Peyer's patch (tissue), 4 donors: ENCODE measurements around the gene FAT2.

Experiments
- POLR2A ChIP-seq, 2 donors: fragments of 450-650 bp; IDR thresholded peaks; one replicate each; pipeline ENCODE4 v1.5.1; 2017; ENCODE audit warnings: antibody characterized with exemption in 2 of 2, mild to moderate bottlenecking in 2 of 2, moderate library complexity in 2 of 2
- TF ChIP-seq, protein P1 (sequence below), 6 experiments: fragments of 450-650 bp in 4 of 6; fragments of 200-600 bp in 2 of 6; sonication (generic) in 1 of 6; IDR thresholded peaks; one replicate each; pipeline ENCODE4 v1.5.1; 2017 to 2019; ENCODE audit warnings: antibody characterized with exemption in 6 of 6, mild to moderate bottlenecking in 3 of 6, moderate library complexity in 1 of 6

DNA sequence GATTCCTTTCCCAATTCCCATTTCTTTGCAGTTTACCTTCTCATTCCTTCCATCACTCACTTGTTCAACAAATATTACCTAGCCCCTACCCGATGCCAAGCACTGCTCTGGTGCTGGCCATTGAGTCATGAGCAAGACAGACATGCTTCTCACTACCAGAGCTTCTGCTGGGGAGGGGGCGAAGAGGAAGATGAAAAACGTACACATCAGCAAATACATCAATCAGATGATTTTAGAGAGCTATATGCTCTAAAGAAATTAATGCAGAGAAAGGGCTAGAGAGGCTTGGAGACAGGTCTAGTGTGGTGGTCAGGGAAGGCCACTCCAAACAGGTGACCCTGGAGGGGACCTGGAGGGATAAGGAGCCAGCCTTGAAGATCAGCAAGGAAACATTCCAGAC lies 14.4 kb upstream of the FAT2 start:
- TF ChIP-seq POLR2A (IDR thresholded peaks at IDR 0.05) = no peak
- TF ChIP-seq, protein P1, sequence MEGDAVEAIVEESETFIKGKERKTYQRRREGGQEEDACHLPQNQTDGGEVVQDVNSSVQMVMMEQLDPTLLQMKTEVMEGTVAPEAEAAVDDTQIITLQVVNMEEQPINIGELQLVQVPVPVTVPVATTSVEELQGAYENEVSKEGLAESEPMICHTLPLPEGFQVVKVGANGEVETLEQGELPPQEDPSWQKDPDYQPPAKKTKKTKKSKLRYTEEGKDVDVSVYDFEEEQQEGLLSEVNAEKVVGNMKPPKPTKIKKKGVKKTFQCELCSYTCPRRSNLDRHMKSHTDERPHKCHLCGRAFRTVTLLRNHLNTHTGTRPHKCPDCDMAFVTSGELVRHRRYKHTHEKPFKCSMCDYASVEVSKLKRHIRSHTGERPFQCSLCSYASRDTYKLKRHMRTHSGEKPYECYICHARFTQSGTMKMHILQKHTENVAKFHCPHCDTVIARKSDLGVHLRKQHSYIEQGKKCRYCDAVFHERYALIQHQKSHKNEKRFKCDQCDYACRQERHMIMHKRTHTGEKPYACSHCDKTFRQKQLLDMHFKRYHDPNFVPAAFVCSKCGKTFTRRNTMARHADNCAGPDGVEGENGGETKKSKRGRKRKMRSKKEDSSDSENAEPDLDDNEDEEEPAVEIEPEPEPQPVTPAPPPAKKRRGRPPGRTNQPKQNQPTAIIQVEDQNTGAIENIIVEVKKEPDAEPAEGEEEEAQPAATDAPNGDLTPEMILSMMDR (IDR thresholded peaks at IDR 0.05) = no peak
